HG03342 (cell line): ENCODE measurements around the gene RAPGEF2.
A peak's percentile ranks its signal among the peaks of the same experiment; 100 is the strongest.
"Not testable (repeated sequence)": the region's sequence is repeated elsewhere in the genome, so short reads cannot be mapped to it uniquely, and the experiment has no call there.

Experiments used
- ATAC-seq: cut with Tn5 transposase; IDR thresholded peaks from one replicate; pipeline ENCODE4 v1.9.1; 2021; ENCODE audit warnings: mild to moderate bottlenecking, moderate library complexity; ENCODE audit not compliant: unreplicated experiment

RAPGEF2 gene

GRCh38 chr4:159297091-159297490 lies 194.2 kb downstream of the RAPGEF2 start:
- ATAC-seq: no peak

- ATAC-seq: peak; percentile 69
Measured at GRCh38 chr4:159298502-159298901, 195.6 kb downstream of the RAPGEF2 start.

GRCh38 chr4:159303435-159303834 lies 200.6 kb downstream of the RAPGEF2 start:
- ATAC-seq: no peak

DNA sequence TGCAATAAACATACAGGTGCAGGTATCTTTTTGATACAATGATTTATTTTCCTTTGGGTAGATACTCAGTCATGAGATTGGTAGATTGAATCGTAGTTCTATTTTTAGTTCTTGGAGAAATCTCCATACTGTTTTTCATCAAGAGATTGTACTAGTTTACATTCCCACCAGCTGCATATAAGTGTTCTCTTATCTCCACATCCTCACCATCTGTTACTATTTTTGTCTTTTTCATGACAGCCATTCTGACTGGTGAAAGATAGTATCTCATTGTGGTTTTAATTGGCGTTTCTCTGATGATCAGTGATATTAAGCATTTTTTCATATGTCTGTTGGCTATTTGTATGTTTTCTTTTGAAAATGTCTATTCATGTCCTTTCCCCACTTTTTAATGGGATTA lies 202.2 kb downstream of the RAPGEF2 start:
- ATAC-seq: no peak

DNA sequence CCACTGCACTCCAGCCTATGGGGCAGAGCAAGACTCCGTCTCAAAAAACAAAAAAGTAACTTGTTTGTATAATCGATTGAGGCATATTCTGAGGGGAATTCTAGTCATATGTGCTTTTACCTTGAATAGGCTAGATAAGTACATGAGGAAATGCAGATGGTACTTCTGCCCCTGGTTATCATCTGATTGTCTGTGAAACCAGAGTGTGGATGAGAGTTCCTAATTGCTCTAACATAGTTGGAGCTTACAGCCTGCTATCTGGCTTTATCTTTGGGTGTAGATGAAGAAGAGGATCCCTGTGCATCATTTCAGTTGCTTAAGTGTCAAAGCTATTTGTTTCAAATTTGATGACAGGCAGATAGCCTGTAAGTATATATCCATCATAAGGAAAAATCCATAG lies 205.1 kb downstream of the RAPGEF2 start:
- ATAC-seq: no peak

- no peak for ATAC-seq
Measured at GRCh38 chr4:159308566-159309340, 205.9 kb downstream of the RAPGEF2 start.

- ATAC-seq: no peak
Measured at GRCh38 chr4:159312236-159312635, 209.4 kb downstream of the RAPGEF2 start.

DNA sequence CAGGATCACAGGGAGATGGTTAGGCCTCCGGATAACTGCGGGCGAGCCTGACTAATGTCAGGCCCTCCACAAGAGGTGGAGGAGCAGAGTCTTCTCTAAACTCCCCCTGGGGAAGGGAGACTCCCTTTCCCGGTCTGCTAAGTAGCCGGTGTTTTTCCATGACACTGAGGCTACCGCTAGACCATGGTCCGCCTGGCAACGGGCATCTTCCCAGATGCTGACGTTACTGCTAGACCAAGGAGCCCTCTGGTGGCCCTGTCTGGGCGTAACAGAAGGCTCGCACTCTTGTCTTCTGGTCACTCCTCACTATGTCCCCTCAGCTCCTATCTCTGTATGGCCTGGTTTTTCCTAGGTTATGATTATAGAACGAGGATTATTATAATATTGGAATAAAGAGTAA lies 213.0 kb downstream of the RAPGEF2 start:
- not testable (repeated sequence) for ATAC-seq

DNA sequence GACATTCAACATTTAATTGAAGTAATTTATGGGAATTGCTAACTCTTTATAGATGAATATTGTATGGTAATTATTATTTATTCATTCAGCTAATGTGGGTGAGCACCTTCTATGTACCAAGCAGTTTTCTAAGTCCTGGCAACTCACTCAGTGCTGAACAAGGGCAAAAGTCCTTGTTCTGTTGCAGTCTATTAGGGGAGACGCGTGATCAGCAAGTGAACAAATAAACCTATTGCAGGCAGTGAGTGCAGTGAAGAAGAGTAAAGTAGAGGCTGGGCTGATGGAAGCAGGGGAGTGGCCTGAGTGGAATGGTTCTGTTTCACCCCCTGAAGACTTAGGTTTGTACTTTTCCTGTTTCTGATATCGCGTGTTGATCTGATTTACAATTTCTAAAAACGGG lies 214.3 kb downstream of the RAPGEF2 start:
- ATAC-seq: no peak

- ATAC-seq: no peak
Measured at GRCh38 chr4:159319027-159319426, 216.1 kb downstream of the RAPGEF2 start.

- no peak for ATAC-seq
Measured at GRCh38 chr4:159326480-159326879, 223.6 kb downstream of the RAPGEF2 start.

- ATAC-seq: no peak
Measured at GRCh38 chr4:159328766-159329165, 225.9 kb downstream of the RAPGEF2 start.

GRCh38 chr4:159334461-159334860 lies 231.6 kb downstream of the RAPGEF2 start:
- ATAC-seq: no peak

DNA sequence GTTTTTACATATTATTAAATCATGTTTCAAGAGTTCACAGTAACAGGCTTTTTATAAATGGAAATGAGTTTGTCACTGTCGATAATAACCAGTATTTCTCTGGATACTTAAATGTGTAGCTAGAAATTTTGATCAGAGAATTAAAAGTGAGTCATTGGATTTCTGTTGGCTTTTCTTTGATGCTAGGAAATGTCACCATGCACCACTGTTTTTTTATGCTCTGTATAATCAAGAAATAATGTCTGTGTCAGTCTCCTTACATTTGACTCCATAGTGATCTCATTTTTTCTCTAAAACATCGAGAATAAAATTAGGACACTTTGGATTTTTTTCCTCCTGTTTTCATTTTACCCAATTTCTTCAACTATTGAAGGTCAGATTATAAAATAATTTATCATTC lies 234.2 kb downstream of the RAPGEF2 start:
- no peak for ATAC-seq

DNA sequence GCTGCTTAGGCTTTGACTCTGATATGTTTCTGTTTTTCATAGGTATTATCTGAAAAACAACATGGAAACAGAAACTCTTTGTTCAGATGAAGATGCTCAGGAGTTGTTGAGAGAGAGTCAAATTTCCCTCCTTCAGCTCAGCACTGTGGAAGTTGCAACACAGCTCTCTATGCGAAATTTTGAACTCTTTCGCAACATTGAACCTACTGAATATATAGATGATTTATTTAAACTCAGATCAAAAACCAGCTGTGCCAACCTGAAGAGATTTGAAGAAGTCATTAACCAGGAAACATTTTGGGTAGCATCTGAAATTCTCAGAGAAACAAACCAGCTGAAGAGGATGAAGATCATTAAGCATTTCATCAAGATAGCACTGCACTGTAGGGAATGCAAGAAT lies 238.6 kb downstream of the RAPGEF2 start:
- ATAC-seq: no peak

GRCh38 chr4:159342374-159342773 lies 239.5 kb downstream of the RAPGEF2 start:
- ATAC-seq: no peak

GRCh38 chr4:159343116-159343515 lies 240.2 kb downstream of the RAPGEF2 start:
- no peak for ATAC-seq

DNA sequence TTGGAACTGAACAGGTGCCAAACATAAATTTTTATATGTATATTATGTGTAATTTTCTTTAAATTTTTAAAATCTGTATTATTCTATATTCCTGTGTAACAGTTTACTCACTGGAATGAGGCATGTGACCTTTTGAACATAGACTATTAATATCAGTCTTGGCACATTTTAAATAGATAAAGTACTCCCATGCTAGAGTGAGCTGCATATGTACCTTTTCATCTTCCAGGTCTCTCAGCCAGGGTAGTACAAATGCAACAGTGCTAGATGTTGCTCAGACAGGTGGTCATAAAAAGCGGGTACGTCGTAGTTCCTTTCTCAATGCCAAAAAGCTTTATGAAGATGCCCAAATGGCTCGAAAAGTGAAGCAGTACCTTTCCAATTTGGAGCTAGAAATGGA lies 242.0 kb downstream of the RAPGEF2 start:
- ATAC-seq: no peak

DNA sequence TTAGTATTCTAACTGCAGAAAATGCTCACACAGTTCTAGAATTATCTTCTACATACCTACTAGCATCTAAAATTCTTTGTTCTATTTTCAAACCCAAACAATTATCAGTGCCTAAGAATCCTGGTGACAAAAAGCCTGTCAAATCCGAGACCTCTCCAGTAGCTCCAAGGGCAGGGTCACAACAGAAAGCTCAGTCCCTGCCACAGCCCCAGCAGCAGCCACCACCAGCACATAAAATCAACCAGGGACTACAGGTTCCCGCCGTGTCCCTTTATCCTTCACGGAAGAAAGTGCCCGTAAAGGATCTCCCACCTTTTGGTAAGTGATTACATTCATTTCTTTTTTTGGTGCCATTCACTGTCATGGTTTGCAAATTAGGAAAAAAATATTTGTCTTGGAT lies 243.8 kb downstream of the RAPGEF2 start:
- ATAC-seq: no peak

DNA sequence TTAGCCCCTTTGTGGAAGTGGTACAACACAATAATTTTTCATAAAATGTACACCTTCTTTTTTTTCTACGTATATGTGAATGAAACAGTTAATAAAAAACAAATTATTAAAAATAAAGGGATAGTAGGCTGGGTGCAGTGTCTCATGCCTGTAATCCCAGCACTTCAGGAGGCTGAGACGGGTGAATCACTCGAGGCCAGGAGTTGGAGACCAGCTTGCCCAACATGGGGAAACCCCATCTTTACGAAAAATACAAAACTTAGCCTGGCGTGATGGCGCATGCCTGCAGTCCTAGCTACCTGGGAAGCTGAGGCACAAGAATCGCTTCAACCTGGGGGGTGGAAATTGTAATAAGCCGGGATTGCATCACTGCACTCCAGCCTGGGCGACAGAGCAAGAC lies 244.9 kb downstream of the RAPGEF2 start:
- ATAC-seq: no peak

DNA sequence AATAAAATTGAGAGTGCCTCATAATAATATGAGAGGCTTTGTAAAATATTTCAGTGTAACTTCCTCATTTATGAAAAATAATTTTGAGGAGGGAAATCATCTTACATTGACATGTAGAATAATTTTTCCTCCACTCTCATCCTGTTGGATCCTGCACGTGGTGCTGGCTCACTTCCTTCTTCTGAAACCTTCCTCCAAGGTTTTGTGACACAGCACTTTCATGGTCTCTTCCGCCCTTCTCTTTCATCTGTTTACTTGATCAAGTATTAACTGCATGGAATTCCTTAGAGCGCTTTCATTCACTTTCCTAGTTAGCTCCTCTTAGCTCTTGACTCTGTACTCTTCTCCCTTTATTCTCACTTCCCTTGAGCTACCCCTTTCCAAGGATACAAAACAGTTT lies 246.5 kb downstream of the RAPGEF2 start:
- ATAC-seq: no peak

GRCh38 chr4:159352609-159353008 lies 249.7 kb downstream of the RAPGEF2 start:
- no peak for ATAC-seq
